SH-SY5Y (cell line): ENCODE data around the gene CDC25B.

Source experiments
- GATA2 ChIP-seq: IDR thresholded peaks from 2 replicates; pipeline ENCODE4 v1.6.1; 2011; ENCODE audit warnings: mild to moderate bottlenecking, low read depth, low read length
- GATA3 ChIP-seq: IDR thresholded peaks from 2 replicates; pipeline ENCODE4 v1.6.1; 2011; ENCODE audit warnings: low read depth, mild to moderate bottlenecking, low read length, moderate library complexity

The CDC25B gene

DNA sequence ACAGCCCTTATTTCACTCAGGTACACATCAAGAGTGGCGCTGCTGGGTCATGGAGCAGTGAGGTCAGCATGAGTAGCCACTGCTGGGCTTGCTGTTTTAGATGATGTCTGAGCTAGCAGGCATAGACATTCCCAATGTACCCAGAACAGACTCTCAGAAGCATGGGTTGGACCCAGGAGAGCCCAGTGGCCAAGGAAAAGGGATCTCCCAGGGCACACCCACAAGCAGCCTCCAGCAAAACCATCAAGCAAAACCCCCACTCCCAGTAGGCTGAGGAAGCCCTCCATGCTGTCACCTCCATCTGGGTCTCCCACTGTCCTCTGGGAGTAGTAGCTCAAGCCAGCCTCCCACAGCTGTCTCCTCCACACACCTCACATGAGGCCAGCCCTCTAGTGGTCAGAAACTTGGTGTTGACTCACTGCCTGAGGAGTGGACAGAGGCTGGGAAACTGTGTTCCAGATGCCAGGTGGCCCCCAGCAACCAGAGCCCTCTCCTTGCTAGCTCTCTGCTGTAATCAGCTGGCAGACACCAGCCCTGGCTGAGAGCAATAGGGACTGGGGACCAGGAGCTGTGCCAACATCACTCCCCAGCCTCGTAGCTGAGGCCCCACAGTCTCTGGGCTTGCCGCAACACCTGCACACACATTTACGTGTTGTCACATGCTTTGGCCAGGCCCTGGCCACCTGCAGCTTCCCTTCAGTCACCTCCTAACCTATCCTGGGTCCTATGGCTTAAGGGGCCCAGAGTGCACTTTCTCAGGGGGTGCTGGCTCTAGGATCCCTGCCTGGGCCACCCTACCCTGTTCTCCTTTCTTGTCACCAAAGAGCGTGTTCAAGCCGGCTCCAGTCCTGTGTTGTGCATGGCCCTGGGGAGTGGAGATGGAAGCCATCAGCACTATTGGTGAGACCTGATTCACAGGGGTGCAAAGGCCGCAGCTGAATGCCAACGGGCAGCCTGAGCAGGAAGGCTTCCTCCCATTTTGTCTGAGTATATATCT is 22.3 kb downstream of the CDC25B start:
- no peak for TF ChIP-seq GATA3
- TF ChIP-seq GATA2, result no peak; the same call in 1 of the 2 replicates

DNA sequence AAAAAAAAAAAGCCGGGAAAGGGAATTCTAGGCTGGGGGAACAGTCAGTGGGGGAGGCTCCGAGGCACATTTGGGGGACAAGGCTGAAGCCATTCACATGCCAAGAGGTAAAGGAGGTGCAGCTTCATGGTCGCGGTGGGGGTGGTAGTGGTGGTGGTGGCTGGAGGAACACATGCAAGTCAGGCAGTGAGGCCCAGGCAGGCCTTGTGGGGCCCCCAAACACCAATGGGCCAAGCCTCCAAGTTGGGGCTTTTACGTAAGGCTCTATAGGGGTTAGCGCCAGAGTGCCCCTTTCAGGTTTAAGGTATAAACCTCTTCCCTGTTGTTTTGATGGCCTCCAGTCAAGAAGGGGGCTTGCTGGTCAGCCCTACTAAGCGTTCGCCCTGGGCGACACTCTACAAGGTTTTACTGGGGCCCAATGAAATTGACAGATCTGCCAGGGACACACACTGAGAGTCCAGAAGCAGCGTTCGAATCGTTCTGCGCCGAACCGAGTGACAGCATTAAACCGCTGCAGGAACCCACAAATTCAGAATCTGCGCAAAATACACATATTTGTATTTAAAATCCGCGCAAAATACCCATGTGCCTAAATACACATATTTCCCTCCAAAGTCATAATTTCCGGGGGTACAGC is 23.4 kb downstream of the CDC25B start:
- TF ChIP-seq GATA3 (no peak), GATA2 (no peak)

DNA sequence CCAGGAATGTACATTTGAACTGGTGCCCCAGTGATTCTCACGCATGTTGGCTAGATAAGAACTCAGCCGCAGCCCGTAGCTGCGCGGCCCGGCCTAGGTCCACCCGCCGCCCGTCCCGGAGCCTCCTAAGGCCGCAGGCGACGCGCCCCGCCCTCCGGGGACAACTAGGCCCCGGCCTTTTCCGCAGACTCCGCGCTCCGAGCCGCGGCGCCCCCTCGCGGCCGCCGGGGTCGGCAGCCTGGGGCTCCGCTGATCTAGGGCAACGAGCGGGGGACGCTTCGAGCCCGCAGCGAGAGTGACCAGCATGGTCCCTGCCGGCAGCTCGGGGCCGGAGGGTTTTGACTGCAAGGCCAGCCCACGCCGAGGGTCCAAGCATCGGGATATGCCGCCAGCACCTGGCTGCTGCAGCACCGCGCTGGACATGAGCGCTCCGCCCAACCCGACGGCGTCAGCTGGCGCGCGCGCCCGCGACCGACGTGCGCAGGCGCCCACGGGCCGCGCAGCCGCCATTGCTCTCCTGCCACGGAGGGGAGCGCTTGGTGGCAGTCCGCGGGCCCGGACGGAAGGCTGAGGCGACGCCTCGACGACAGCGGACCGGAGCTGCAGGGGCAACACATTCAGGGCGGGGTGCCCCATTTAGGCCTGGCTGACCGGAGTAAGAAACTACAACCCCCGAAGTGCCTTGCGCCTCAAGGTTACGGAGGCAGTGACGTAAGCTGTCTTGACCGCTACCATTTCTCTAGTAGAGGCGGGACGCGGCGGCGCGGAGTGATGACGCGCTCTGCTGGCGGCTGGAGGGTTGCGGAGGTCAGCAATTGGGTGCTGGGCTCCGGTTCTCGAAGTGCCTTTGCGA is 24.2 kb downstream of the CDC25B start, which contains the start of gene AP5S1:
Gene AP5S1 (plus strand): TSS at position 500 of the 853 bp plus-strand sequence. CDS start 1,571 bp downstream, outside the sequence.
- TF ChIP-seq GATA3, result no peak
- TF ChIP-seq GATA2, result no peak

DNA sequence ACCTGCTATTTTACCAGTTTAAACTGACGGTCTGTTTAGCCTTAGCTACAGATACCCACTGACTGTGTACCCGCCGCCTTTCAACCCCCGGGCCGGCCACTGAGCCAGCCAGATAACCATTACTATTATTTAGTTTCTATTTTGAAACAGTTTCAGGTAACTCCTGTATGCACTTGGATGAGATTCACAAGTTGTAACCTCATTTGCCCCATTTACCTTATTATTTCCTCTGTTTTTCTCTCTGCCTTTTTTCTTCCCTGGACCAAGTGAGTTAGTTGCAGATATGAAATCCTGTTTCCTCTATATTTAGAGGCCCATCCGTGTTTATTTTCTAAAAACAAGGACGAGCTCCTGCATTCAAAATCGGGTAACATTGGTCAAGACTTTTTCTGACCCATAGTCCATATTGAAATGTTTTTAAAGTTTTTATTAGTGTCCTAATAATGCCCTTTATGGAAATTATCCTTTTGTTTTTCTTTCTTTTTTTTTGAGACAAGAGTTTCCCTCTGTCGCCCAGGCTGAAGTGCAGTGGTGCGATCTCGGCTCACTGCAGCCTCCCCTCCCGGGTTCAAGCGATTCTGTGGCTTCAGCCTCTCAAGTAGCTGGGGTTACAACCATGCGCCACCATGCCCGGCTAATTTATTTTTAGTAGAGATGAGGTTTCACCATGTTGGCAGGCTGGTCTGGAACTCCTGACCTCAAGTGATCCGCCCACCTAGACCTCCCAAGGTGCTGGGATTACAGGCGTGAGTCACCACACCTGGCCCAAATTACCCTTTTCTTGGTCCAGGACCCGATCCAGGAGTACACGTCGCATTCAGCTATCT is 25.0 kb downstream of the CDC25B start:
- no peak for TF ChIP-seq GATA2
- no peak for TF ChIP-seq GATA3

DNA sequence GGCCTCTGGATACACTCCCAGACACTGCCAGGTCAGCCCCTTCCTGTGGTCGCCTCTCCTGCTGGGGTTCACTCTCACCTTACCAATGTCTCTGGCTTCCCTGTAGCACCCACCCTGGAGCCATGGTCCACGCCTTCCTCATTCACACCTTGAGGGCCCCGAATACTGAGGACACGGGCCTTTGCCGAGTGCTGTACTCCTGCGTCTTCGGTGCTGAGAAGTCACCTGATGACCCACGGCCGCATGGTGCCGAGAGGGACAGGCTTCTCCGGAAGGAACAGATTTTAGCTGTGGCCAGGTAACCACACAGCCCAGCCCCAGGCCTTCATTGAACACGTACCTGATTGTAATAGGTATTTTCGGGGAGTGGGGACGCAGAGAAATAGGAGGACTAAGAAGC is 25.9 kb downstream of the CDC25B start:
- TF ChIP-seq GATA3 (no peak), GATA2 (no peak)

DNA sequence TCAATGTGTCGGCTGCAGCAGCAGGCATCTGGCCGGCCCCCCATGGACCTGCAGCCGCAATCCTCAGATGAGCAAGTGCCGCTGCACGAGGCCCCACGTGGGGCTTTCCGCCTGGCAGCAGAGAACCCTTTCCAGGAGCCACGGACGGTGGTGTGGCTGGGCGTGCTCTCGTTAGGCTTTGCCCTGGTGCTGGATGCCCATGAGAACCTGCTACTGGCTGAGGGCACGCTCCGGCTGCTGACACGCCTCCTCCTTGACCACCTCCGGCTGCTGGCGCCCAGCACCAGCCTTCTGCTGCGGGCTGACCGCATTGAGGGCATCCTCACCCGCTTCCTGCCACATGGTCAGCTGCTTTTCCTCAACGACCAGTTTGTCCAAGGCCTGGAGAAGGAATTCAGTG is 27.8 kb downstream of the CDC25B start:
- TF ChIP-seq GATA3, result no peak
- TF ChIP-seq GATA2, result no peak

DNA sequence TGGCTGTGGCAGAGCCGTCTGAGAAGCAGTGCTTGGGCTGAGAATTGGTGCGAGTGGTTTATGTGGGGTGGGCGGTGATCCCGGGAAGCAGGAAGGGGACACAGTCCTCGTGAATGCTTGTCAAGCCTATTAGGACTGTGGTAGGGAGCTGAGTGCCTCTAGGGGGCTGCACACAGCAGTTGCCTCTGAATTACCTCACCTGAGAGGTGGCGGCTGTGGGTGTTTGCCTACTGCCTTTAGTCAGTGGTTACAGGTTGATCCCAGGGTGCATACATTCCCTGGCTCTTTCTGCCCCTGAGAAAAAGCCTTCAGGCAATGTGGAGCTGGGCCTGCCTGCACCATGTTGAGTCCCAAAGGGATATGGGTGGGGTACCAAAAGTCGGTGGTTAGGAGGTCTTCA is 29.4 kb downstream of the CDC25B start:
- no peak for TF ChIP-seq GATA3
- TF ChIP-seq GATA2, result no peak

DNA sequence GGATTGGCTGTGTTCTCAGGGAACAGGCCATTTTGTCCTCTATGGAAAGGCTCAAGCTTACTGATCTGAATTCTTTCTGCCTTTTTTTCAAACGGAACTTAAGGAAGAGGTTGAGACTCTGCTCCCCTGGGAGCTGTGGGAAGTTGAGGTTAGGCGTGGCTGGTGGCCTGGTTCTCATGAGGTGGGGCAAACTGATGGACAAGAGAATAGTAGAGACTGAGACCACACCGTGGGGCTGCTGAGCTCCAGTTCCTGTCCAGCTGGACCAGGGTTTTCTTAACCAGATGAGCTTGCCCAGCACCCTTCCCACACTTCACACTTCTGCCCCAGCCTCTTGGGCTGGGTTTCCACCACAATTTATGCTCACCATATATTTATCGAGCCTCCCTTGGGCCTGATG is 30.3 kb downstream of the CDC25B start:
- no peak for TF ChIP-seq GATA3
- TF ChIP-seq GATA2, result no peak

DNA sequence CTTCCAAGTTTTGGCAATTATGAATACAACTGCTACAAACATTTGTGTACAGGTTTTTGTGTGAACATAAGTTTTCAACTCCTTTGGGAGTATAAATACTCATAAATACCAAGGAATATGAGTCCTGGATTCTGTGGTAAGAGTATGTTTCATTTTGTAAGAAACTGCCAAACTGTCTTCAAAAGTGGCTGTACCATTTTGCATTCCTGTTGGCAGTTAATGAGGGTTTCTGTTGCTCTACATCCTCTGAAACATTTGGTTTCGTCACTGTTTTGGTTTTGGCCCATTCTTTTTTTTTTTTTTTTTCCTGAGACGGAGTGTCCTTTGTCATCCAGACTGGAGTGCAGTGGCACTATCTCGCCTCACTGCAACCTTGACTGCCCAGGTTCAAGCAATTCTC is 32.7 kb downstream of the CDC25B start:
- TF ChIP-seq GATA3, result no peak
- TF ChIP-seq GATA2, result no peak

DNA sequence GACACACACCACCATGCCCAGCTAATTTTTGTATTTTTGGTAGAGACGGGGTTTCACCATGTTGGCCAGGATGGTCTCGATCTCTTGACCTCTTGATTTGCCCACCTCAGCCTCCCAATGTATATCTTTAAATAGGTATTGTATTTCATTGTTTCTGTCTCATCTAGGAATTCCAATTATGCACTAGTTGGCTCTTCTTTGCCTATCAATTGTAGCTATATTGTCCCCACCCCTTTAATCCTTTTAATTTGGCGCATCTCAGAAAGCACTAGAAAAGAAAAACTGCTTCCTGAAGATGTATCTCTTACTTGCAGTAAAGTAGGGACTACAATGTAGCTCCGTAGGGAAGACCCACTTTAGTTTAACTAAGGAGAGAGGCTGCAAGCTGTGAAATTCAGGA is 40.0 kb downstream of the CDC25B start:
- TF ChIP-seq GATA3, result no peak

DNA sequence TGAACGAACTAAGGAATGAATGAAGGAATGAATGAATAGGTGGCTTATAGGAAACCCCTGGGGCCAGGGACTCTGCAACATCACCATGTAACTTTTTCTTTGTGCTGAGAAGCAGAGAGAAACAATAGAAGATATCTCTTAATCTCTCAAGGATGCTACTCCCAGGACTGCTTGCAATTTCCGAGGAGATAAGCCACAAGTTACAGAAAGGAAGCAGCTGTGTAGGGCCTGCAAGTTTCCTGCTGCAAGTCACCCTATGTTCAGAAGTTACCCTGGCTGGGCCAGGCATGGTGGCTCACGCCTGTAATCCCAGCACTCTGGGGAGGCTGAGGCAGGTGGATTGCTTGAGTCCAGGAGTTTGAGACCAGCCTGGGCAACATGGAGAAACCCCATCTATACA is 43.2 kb downstream of the CDC25B start:
- TF ChIP-seq GATA3, result no peak
- TF ChIP-seq GATA2, result no peak

DNA sequence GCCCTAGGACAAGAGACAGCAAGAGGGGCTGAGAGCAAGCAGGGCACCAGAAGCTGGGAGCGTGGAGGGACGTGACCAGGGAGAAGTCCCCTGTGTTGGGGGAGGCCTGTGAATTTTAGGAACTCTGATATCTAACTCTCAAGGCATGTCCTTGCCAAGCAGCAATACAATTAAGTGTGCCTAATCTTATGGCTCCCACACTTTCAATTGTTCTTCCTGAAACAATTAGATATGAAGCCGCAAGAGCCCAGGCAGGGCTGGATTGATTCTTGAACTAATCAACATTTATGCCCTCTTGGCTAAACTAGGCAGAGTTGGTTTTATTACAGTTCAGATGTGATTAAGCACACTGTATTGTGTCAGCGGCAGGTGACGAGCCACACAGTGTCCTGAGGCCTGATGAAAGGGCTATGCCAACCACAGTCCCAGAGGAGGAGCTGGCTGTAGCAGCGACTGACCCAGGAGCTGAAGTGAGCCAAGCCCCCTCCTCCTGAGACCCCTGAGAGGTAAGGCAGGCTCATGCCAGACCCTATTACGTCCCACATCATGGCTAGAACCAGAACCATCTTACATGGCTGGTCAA is 46.3 kb downstream of the CDC25B start:
- TF ChIP-seq GATA3, result no peak

DNA sequence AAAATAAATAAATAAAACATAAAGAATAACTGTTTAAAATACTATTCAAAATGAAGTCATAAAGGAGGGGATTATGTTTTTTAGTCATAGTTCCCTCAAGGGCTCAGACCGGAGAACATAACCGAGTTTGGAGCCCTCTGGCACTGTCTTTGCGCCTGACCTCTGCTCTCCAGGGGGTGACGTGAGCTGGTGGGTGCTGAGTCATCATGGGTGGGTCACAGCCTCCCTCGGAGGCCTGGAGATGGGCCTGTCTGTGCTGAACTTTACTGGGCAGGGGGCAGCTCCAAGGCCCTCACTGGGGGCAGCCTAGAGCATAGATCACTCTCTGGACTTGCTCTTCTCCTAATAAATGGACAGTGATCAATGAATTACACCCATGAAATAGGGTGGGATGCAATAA is 47.4 kb downstream of the CDC25B start:
- no peak for TF ChIP-seq GATA2
- TF ChIP-seq GATA3, result no peak

DNA sequence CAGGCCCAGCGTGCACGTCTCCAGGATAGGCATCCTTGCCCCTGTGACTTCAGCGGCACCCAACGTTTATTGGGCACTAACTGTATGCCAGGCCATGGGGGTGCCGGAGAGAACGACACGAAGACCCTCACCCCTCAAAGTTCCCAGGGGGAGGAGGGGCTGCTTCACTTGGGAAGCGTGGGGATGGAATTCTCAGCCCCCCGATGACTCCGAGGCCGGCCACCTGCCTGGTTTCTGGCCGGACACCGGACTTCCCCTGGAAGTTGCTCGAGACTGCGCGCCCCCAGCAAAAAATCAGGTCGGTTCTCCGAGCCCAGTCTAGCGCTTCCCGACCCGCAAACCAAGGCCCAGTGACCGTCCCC is 50.2 kb downstream of the CDC25B start:
- TF ChIP-seq GATA3, result no peak
- TF ChIP-seq GATA2, result no peak
